H1 (cell line): ENCODE measurements around the gene RIT2. TPM values are rescaled to one million over a fixed set of nuclear protein-coding genes. Genes with fewer than 3 reads are reported as not detected.

Experiments used
- CTCF ChIA-PET: fragments of 300-600 bp; sonication (Branson Sonifier 250); formaldehyde crosslinking; loops from one replicate; lab custom pipeline; 2021; ENCODE audit not compliant: partially characterized antibody; lab: Charles Lee
- POLR2A ChIA-PET: fragments of 300-600 bp; sonication (Branson Sonifier 250); formaldehyde crosslinking; loops from one replicate; lab custom pipeline; 2021; ENCODE audit warnings: inconsistent platforms; ENCODE audit not compliant: partially characterized antibody; lab: Charles Lee
- DNase-seq, 2 experiments: peaks; one replicate each; pipeline versions ENCODE4 v3.0.0 to v3.0.0-alpha.2; 2010 to 2022; ENCODE audit warnings: low spot score in 2 of 2, low read depth in 1 of 2, mixed read lengths in 1 of 2
- FAIRE-seq: peaks from 2 replicates; lab custom pipeline; 2011; peaks lifted over from hg19 to GRCh38; lab: Jason Lieb, UNC
- H2AFZ ChIP-seq: 2 replicates; pipeline ENCODE4 v1.8.1; 2012; ENCODE audit warnings: low read length, inconsistent platforms
- H2AK5ac ChIP-seq: 2 replicates; pipeline ENCODE4 v1.6.1; 2013; ENCODE audit warnings: low read depth, low read length
- H2BK120ac ChIP-seq: replicated peaks from 2 replicates; pipeline ENCODE3; 2013; ENCODE audit warnings: low read depth, low read length, inconsistent platforms
- H2BK12ac ChIP-seq: 2 replicates; pipeline ENCODE4 v1.6.1; 2013; ENCODE audit warnings: low read depth, low read length
- H2BK15ac ChIP-seq: 2 replicates; pipeline ENCODE4 v1.6.1; 2013; ENCODE audit warnings: low read length
- H2BK20ac ChIP-seq: 2 replicates; pipeline ENCODE4 v1.6.1; 2013; ENCODE audit warnings: low read length
- H2BK5ac ChIP-seq: 2 replicates; pipeline ENCODE4 v1.6.1; 2013; ENCODE audit warnings: low read depth, low read length
- H3K14ac ChIP-seq: 2 replicates; pipeline ENCODE4 v1.6.1; 2013; ENCODE audit warnings: inconsistent platforms; ENCODE audit not compliant: insufficient read length
- H3K18ac ChIP-seq: 2 replicates; pipeline ENCODE4 v1.6.1; 2013; ENCODE audit warnings: low read length; ENCODE audit errors: extremely low read depth
- H3K23ac ChIP-seq: 2 replicates; pipeline ENCODE4 v1.6.1; 2013; ENCODE audit warnings: inconsistent platforms; ENCODE audit not compliant: insufficient read length
- H3K23me2 ChIP-seq: 2 replicates; pipeline ENCODE4 v1.6.1; 2013; ENCODE audit warnings: low read depth, low read length
- H3K27ac ChIP-seq: 2 replicates; pipeline ENCODE4 v1.6.1; 2011; ENCODE audit warnings: low read depth, low read length, inconsistent platforms
- H3K27me3 ChIP-seq, 4 experiments: replicated peaks in 1 of 4; 1 replicate in 1 of 4; 2 replicates in 3 of 4; pipeline versions ENCODE4 v1.6.1 to v1.8.1; 2011 to 2013; ENCODE audit warnings: low read length in 3 of 4, mild to moderate bottlenecking in 3 of 4, inconsistent platforms in 2 of 4, mixed read lengths in 2 of 4, moderate library complexity in 1 of 4; ENCODE audit not compliant: control insufficient read depth in 3 of 4, insufficient read depth in 3 of 4; ENCODE audit errors: extremely low read depth in 1 of 4
- H3K36me3 ChIP-seq, 4 experiments: 2 replicates each; pipeline versions ENCODE4 v1.6.1 to v1.8.1; 2011 to 2013; ENCODE audit warnings: mild to moderate bottlenecking in 4 of 4, low read length in 3 of 4, moderate library complexity in 2 of 4, control low read depth in 1 of 4, inconsistent platforms in 1 of 4; ENCODE audit not compliant: insufficient read depth in 4 of 4, control insufficient read depth in 2 of 4
- H3K4ac ChIP-seq: replicated peaks from 2 replicates; pipeline ENCODE3; 2013; ENCODE audit warnings: low read length, low read depth, mixed read lengths, inconsistent platforms; ENCODE audit not compliant: insufficient read length
- H3K4me1 ChIP-seq, 4 experiments: replicated peaks in 1 of 4; 1 replicate in 1 of 4; 2 replicates in 3 of 4; pipeline versions ENCODE4 v1.6.1 to v1.8.1; 2011 to 2013; ENCODE audit warnings: low read length in 3 of 4, inconsistent platforms in 2 of 4, mixed read lengths in 1 of 4; ENCODE audit not compliant: insufficient read depth in 4 of 4, control insufficient read depth in 3 of 4
- H3K4me2 ChIP-seq, 2 experiments: 2 replicates each; pipeline versions ENCODE4 v1.6.1 to v1.8.1; 2011 to 2013; ENCODE audit warnings: low read depth in 2 of 2, low read length in 2 of 2, control low read depth in 1 of 2, inconsistent platforms in 1 of 2, mild to moderate bottlenecking in 1 of 2; ENCODE audit not compliant: insufficient read depth in 1 of 2
- H3K4me3 ChIP-seq, 4 experiments: fragments of 200-600, 300-600 bp in 1 of 4; sonication (generic), shearing (Covaris generic), sonication (Bioruptor Twin) in 1 of 4; 2 replicates each; pipeline versions ENCODE4 v1.5.1 to v1.8.1; 2011 to 2016; ENCODE audit warnings: low read length in 4 of 4, low read depth in 3 of 4, control low read depth in 2 of 4, inconsistent platforms in 2 of 4, mild to moderate bottlenecking in 2 of 4, mixed read lengths in 1 of 4, moderate library complexity in 1 of 4; ENCODE audit not compliant: insufficient read depth in 2 of 4; ENCODE audit errors: extremely low read depth in 1 of 4
- H3K56ac ChIP-seq: replicated peaks from 2 replicates; pipeline ENCODE3; 2013; ENCODE audit warnings: low read depth, mild to moderate bottlenecking, mixed read lengths, low read length, inconsistent platforms; ENCODE audit not compliant: insufficient read length
- H3K79me1 ChIP-seq: 2 replicates; pipeline ENCODE4 v1.6.1; 2013; ENCODE audit warnings: low read depth, low read length, control low read depth
- H3K79me2 ChIP-seq, 2 experiments: 2 replicates each; pipeline versions ENCODE4 v1.6.1 to v1.8.1; 2012 to 2013; ENCODE audit warnings: low read length in 2 of 2, mild to moderate bottlenecking in 2 of 2, inconsistent platforms in 1 of 2; ENCODE audit not compliant: insufficient read depth in 2 of 2, control insufficient read depth in 1 of 2
- H3K9ac ChIP-seq, 4 experiments: replicated peaks in 1 of 4; 1 replicate in 1 of 4; 2 replicates in 3 of 4; pipeline versions ENCODE4 v1.6.1 to v1.8.1; 2011 to 2013; ENCODE audit warnings: low read depth in 3 of 4, low read length in 3 of 4, control low read depth in 2 of 4, mild to moderate bottlenecking in 2 of 4, moderate library complexity in 2 of 4, inconsistent platforms in 1 of 4; ENCODE audit errors: extremely low read depth in 1 of 4
- H3K9me3 ChIP-seq, 2 experiments: 2 replicates each; pipeline versions ENCODE4 v1.6.1 to v1.8.1; 2012 to 2013; ENCODE audit warnings: mild to moderate bottlenecking in 2 of 2, moderate library complexity in 2 of 2, control low read depth in 1 of 2, inconsistent platforms in 1 of 2, low read depth in 1 of 2, low read length in 1 of 2, mixed read lengths in 1 of 2; ENCODE audit not compliant: insufficient read depth in 2 of 2
- H4K20me1 ChIP-seq, 2 experiments: replicated peaks in 1 of 2; 2 replicates each; pipeline versions ENCODE3 to v1.8.1; 2011 to 2013; ENCODE audit warnings: inconsistent platforms in 2 of 2, low read length in 2 of 2, mild to moderate bottlenecking in 1 of 2; ENCODE audit not compliant: insufficient read depth in 2 of 2, control insufficient read depth in 1 of 2
- H4K5ac ChIP-seq: 2 replicates; pipeline ENCODE4 v1.6.1; 2013; ENCODE audit warnings: low read length, low read depth, mixed read lengths, inconsistent platforms; ENCODE audit not compliant: insufficient read length
- H4K8ac ChIP-seq: 2 replicates; pipeline ENCODE4 v1.8.0; 2013; ENCODE audit warnings: mild to moderate bottlenecking, moderate library complexity, low read length, inconsistent platforms; ENCODE audit not compliant: insufficient read depth; ENCODE audit errors: extremely low read depth
- H4K91ac ChIP-seq: replicated peaks from 2 replicates; pipeline ENCODE3; 2013; ENCODE audit warnings: low read length, mixed read lengths, inconsistent platforms; ENCODE audit not compliant: insufficient read length
- BACH1 ChIP-seq: IDR thresholded peaks from 2 replicates; pipeline ENCODE4 v1.6.1; 2012; ENCODE audit warnings: low read length, improper control_type of control experiment
- CEBPB ChIP-seq: IDR thresholded peaks from 2 replicates; pipeline ENCODE4 v1.6.1; 2012; ENCODE audit warnings: low read depth, low read length
- EP300 ChIP-seq, 2 experiments: IDR thresholded peaks; 1 replicate in 1 of 2; 2 replicates in 1 of 2; pipeline ENCODE4 v1.6.1; 2011 to 2012; ENCODE audit warnings: low read depth in 2 of 2, low read length in 2 of 2, mild to moderate bottlenecking in 2 of 2, borderline replicate concordance in 1 of 2, inconsistent platforms in 1 of 2, moderate library complexity in 1 of 2
- HDAC6 ChIP-seq: IDR thresholded peaks from one replicate; pipeline ENCODE4 v1.7.1; 2012; ENCODE audit warnings: low read depth, mild to moderate bottlenecking, inconsistent platforms, low read length, moderate library complexity
- NANOG ChIP-seq: IDR thresholded peaks from 2 replicates; pipeline ENCODE4 v1.6.1; 2011; ENCODE audit warnings: low read length, low read depth, mild to moderate bottlenecking, inconsistent platforms; ENCODE audit not compliant: insufficient read depth, poor library complexity, severe bottlenecking
- RAD21 ChIP-seq, 2 experiments: IDR thresholded peaks in 1 of 2; conservative IDR thresholded peaks in 1 of 2; 2 replicates each; pipeline ENCODE4 v1.6.1; 2011; ENCODE audit warnings: low read depth in 2 of 2, low read length in 2 of 2, improper control_type of control experiment in 1 of 2, inconsistent platforms in 1 of 2, mild to moderate bottlenecking in 1 of 2, moderate library complexity in 1 of 2
- SP1 ChIP-seq: IDR thresholded peaks from 2 replicates; pipeline ENCODE4 v1.6.1; 2011; ENCODE audit warnings: low read depth, low read length
- TEAD4 ChIP-seq: IDR thresholded peaks from 2 replicates; pipeline ENCODE4 v1.6.1; 2012; ENCODE audit warnings: low read depth, low read length, inconsistent platforms, mixed read lengths
- WGBS, 2 experiments: shearing (Covaris generic) in 1 of 2; methylation state at CpG; one replicate each; pipeline versions ENCODE4 v1.1.6 to v1.1.7; 2013 to 2015; ENCODE audit warnings: low lambda C conversion rate in 2 of 2, mixed read lengths in 2 of 2, inconsistent platforms in 1 of 2, low coverage in 1 of 2, missing lambda C conversion rate in 1 of 2; ENCODE audit not compliant: insufficient replicate concordance in 2 of 2, insufficient coverage in 1 of 2, insufficient read length in 1 of 2; ENCODE audit errors: extremely low coverage in 1 of 2, missing lambda C conversion rate in 1 of 2; 5-methylcytosine and 5-hydroxymethylcytosine counted together
- polyA plus RNA-seq, 7 experiments: library from polyadenylated mRNA; depleted of rRNA in 3 of 7; stranded (reverse) in 5 of 7; unstranded in 2 of 7; fragments of >200 nt in 5 of 7; fragments of 200-250 nt in 2 of 7; gene quantifications; 1 replicate in 5 of 7; 2 replicates in 1 of 7; 4 replicates in 1 of 7; pipeline versions ENCODE4 v1.2.1 to v1.2.3, GENCODE V29; 2011 to 2013; ENCODE audit warnings: missing spikeins in 2 of 7, mixed read lengths in 2 of 7
- total RNA-seq: library from RNA; stranded (reverse); fragmentation: NEBNext Ultra II Directional; extraction: Animal tissue kit (Norgen Biotek cat#: 25700); gene quantifications from 2 replicates; pipeline ENCODE4 v1.2.1, GENCODE V29; 2021
- TF ChIP-seq, protein P1 (sequence below), 3 experiments: IDR thresholded peaks; 1 replicate in 2 of 3; 2 replicates in 1 of 3; pipeline versions ENCODE4 v1.5.1 to v1.6.1; 2011; ENCODE audit warnings: low read length in 3 of 3, mild to moderate bottlenecking in 3 of 3, inconsistent platforms in 2 of 3, low read depth in 1 of 3, moderate library complexity in 1 of 3; ENCODE audit not compliant: insufficient read depth in 1 of 3; ENCODE audit errors: control extremely low read depth in 1 of 3

RIT2 gene
- total and polyA plus RNA-seq, 2 of the 8 experiments (the other 6 are each of a cell fraction or from before 2014, with no cell fraction given): 0.67 to 3.2 TPM

DNA sequence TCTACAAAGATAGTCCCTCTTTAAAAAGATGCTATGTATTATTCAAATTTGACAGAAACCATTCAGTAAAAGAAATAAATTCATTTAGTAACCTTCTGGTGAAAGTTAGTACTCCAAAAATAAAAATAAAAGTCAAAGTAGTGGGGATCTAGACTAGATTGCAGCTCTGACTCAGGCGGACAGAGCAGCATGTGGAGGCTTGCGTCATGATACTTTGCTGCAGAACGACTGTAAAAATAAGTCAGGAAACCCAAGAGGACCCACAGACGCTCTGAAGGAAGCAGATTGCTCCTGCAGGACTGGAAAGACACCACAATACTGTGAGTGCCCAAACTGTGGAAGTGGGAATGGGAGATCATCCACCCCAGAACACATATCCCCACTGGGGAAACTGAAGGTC lies 301.9 kb downstream of the RIT2 start:
- Histone ChIP-seq H3K27me3 (no peaks in the 10 kb centered on the region), H3K4me1 (peaks cover 0 to 10% (median 3%) of the 10 kb centered on the region in 4 experiments; a peak in 2 of 7 replicates), H2BK15ac (no peak overlapping the region), H3K14ac (no peak overlapping the region), H3K4me3 (no peak overlapping the region), H3K9ac (no peak overlapping the region), H3K4ac (no peak overlapping the region), H4K20me1 (no peaks in the 10 kb centered on the region), H2BK12ac (no peak overlapping the region), H3K4me2 (no peak overlapping the region), H2BK5ac (no peak overlapping the region), H3K27ac (no peak overlapping the region), H2BK120ac (no peak overlapping the region), H3K23ac (no peak overlapping the region), H2BK20ac (no peak overlapping the region), H3K18ac (no peak overlapping the region), H3K23me2 (no peaks in the 10 kb centered on the region), H3K9me3 (no peaks in the 10 kb centered on the region), H4K8ac (no peak overlapping the region), H3K79me2 (no peaks in the 10 kb centered on the region), H4K91ac (no peak overlapping the region), H4K5ac (no peak overlapping the region), H3K56ac (no peak overlapping the region), H3K79me1 (no peaks in the 10 kb centered on the region), H3K36me3 (no peaks in the 10 kb centered on the region), H2AK5ac (no peak overlapping the region), H2AFZ (no peak overlapping the region)
- POLR2A ChIA-PET: no interaction called here
- CTCF ChIA-PET: interaction anchor here (1.5 kb wide), 1 partner anchor 31 kb away, joined by 3 read pairs; no protein-coding TSS in a partner anchor
- DNase-seq (no peak), FAIRE-seq (no peak)
- 90% methylated on average over 4 of the region's 4 CpGs; no CpG with 5 or more reads in 1 of the 2 experiments for WGBS, 2 experiments
- TF ChIP-seq HDAC6: no peak
- no peak for TF ChIP-seq TEAD4
- no peak for TF ChIP-seq SP1
- no peak for TF ChIP-seq CEBPB
- TF ChIP-seq, protein P1, sequence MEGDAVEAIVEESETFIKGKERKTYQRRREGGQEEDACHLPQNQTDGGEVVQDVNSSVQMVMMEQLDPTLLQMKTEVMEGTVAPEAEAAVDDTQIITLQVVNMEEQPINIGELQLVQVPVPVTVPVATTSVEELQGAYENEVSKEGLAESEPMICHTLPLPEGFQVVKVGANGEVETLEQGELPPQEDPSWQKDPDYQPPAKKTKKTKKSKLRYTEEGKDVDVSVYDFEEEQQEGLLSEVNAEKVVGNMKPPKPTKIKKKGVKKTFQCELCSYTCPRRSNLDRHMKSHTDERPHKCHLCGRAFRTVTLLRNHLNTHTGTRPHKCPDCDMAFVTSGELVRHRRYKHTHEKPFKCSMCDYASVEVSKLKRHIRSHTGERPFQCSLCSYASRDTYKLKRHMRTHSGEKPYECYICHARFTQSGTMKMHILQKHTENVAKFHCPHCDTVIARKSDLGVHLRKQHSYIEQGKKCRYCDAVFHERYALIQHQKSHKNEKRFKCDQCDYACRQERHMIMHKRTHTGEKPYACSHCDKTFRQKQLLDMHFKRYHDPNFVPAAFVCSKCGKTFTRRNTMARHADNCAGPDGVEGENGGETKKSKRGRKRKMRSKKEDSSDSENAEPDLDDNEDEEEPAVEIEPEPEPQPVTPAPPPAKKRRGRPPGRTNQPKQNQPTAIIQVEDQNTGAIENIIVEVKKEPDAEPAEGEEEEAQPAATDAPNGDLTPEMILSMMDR (IDR thresholded peaks at IDR 0.05; ENCODE audit: control extremely low read depth in 1 of 3, insufficient read depth in 1 of 3, low read depth in 1 of 3, low read length in 3 of 3): no peak
- TF ChIP-seq RAD21 (IDR thresholded peaks at IDR 0.05 in 1 of 2, conservative IDR thresholded peaks at IDR 0.05 in 1 of 2; ENCODE audit: low read depth in 2 of 2, low read length in 2 of 2): no peak
- no peak for TF ChIP-seq BACH1
- no peak for TF ChIP-seq NANOG
- TF ChIP-seq EP300 (IDR thresholded peaks at IDR 0.05; ENCODE audit: borderline replicate concordance in 1 of 2, low read depth in 2 of 2, low read length in 2 of 2): no peak
